ENCODE data around the gene LYSMD2. TPM values are rescaled to one million over a fixed set of nuclear protein-coding genes. Genes with fewer than 3 reads are reported as not detected.
A peak's percentile ranks its signal among the peaks of the same experiment; 100 is the strongest.

LYSMD2 gene
- total RNA-seq, 1 experiment from 2014 or later, result 22.5 TPM

- DNase-seq (ENCODE audit: extremely low read depth, low read depth), result no peak
Measured at GRCh38 chr15:51721199-51721960, 16.1 kb downstream of the LYSMD2 start.

DNA sequence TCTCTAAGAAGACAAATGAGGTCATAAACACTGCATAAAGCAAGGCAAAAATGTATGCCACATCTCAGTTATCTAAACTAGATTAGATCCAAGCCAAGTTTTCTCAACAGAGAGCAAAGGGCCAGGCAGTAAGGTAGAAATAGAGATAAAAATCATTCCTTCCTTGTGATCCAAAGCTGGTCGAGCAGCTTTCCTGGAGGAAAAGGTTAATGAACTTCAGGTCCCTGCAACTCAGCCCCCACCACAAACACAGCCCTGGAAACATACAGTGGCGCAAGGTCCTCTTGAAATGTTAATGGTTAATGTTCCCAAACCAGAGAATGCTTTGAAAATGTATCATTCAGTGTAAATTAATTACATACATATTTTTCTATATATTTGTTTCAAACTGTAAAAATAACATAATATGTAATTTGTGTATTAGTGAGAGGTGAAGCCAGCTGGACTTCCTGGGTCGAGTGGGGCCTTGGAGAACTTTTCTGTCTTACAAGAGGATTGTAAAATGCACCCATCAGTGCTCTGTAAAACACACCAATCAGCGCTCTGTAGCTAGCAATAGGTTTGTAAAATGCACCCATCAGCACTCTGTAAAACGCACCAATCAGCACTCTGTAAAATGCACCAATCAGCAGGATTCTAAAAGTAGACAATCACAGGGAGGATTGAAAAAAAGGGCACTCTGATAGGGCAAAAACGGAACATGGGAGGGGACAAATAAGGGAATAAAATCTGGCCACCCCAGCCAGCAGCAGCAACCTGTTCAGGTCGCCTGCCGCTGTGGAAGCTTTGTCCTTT is 17.1 kb downstream of the LYSMD2 start:
- DNase-seq (ENCODE audit: extremely low read depth, low read depth), result no peak

DNA sequence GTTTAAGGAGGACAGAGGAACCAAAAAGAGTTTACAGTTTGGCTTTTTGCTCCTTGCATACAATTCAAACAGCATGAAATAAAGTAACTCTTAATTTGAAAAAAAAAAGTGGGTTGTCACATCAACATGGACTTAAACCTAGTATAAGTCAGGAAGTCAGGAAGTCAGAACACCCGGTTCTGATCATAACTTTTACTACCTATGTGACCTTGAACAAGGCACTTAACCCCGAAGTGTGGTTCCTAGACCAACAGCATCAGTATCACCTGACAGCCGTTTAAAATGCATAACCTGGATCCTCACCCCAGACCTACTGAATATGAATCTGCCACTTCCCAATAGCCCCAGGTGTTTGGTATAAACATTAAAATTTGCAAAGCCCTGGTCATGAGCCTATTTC is 18.7 kb downstream of the LYSMD2 start:
- DNase-seq (ENCODE audit: extremely low read depth, low read depth), result no peak

DNA sequence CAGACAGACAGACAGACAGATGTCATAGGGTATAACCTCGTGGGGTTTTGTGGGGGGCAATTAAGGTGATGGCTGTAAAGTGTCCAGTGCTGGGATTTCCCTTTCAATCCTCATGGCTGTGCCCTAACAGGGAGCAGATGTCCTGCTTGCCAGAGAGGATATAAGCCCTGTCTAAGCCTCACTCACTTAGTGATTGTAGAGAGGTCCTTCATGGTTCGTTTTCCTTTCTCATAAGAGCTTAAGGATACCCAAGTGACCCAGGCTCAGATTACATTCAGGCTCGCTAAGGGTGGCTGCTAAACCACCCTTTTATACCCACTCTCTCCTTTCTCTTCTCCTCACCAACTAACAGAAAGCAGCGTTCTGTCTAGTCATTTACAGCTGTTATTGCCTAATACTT is 19.2 kb downstream of the LYSMD2 start:
- DNase-seq (ENCODE audit: extremely low read depth, low read depth), result no peak

DNA sequence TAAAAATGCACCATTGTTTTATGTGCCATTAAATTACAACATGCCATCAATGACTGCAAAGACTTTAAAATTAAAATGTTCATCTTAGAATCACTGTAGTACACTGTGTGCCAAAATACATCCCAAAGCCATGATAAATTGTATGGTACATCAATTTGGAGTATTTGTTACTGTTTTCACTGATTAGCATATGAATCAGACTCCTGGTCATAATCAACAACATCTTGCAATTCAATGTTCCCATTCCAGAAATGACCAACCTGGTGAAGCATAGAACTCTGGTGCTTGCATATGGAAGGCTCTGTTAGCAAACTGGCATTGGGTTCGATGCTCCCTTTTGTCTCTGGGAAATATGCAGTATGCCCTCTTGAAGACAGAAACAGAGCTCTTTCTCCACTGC is 22.5 kb downstream of the LYSMD2 start:
- DNase-seq (ENCODE audit: extremely low read depth, low read depth), result no peak

- no peak for DNase-seq (ENCODE audit: extremely low read depth, low read depth)
Measured at GRCh38 chr15:51714162-51714561, 23.3 kb downstream of the LYSMD2 start.

GRCh38 chr15:51709031-51709430 is 28.4 kb downstream of the LYSMD2 start:
- no peak for DNase-seq (ENCODE audit: extremely low read depth, low read depth)

DNA sequence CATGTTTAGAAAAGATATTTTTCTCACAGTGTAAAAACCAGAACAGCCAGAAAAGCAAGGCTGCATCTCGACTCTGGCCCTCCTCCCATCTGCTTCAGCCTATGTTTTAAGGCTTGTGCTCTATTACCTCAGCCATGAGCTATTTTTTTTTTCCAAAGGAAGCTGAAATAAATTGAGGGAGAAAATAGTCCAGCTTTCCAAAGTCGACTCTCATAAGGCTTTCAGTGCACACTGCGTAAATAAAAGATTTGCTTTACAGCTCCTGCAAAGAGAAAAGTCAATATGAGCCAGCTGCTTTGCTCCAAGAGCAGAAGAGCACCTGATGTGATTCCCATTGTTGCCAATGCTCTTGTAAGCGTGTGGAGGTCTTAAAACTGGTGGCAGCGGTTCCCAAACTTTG is 29.4 kb downstream of the LYSMD2 start:
- DNase-seq (ENCODE audit: extremely low read depth, low read depth), result no peak

- DNase-seq (ENCODE audit: extremely low read depth, low read depth), result no peak
Measured at GRCh38 chr15:51706926-51707608, 30.4 kb downstream of the LYSMD2 start.

GRCh38 chr15:51706291-51706690 is 31.2 kb downstream of the LYSMD2 start:
- no peak for DNase-seq (ENCODE audit: extremely low read depth, low read depth)

DNA sequence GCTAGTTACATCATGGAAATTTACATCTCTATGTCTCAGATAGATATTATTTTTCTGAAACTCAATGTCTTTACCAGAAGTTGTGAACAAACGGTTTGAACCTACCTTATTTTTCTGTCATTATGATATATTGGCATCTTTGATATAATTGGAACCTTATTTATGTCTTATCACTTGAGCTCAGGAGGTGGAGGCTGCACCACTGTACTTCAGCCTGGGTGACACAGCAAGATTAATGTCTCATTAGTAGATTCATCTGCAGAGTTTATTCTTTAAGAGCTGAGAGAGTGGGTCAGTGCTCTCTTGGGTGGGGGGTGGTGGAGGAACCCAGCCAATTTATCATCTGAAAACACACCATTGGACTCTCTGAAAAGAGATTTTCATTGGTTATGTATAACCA is 34.7 kb downstream of the LYSMD2 start:
- no peak for DNase-seq (ENCODE audit: extremely low read depth, low read depth)

DNA sequence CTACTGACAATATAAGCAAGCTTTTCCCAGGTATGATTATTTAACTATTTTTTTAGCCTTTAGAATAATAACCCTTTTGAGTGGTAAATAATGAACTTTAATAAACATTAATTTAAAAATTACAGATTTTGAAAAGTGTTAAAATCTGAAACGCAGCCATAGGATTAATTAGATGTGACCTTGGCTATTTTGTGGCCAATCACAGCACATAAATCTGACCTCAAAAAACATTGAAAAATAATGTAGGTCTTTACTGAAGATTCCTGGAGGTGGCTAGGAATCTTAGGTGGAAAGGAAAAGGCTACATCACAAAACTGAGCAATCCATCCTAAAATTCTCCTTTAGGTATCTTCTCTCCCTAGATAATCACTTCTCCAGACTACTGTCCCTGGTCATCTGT is 38.1 kb downstream of the LYSMD2 start:
- DNase-seq (ENCODE audit: extremely low read depth, low read depth), result no peak

- no peak for DNase-seq (ENCODE audit: extremely low read depth, low read depth)
Measured at GRCh38 chr15:51697163-51697562, 40.3 kb downstream of the LYSMD2 start.

DNA sequence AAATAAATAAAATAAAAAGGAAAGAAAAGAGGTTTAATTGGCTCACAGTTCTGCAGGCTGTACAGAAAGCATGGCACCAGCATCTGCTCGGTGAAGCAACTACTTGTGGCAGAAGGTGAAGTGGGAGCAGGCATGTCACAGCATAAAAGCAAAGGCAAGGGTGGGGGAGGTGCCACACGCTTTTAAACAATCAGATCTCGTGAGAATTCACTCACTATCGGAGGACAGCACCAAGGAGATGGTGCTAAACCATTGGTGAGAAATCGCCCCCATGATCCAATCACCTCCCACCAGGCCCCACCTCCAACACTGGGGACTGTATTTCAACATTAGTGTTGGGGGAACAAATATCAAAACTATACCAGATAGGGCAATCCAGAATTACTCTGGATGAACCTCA is 40.9 kb downstream of the LYSMD2 start:
- DNase-seq (ENCODE audit: extremely low read depth, low read depth), result no peak

GRCh38 chr15:51692154-51692553 is 45.3 kb downstream of the LYSMD2 start:
- no peak for DNase-seq (ENCODE audit: extremely low read depth, low read depth)

DNA sequence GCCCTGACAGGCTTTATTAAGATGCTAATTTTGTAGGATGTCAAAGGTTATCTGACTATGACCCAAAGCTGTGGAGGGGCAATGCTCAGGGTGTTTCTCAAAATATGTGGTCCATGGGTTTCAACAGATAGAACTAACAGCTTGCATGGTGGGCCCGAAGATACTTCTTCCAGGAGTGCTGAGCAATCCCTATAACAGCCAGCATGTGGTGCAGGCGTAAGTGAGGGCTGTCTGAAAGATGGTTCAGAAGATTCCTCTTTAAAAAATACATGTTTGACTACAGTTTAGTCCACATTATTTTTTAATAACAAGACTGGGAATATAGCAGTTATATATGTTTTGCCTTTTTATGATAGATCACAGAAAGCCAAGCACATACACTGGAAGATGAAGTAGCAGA is 48.6 kb downstream of the LYSMD2 start:
- DNase-seq (ENCODE audit: extremely low read depth, low read depth), result no peak

GRCh38 chr15:51687565-51687964 is 49.9 kb downstream of the LYSMD2 start:
- no peak for DNase-seq (ENCODE audit: extremely low read depth, low read depth)

GRCh38 chr15:51681303-51681963 is 56.0 kb downstream of the LYSMD2 start, which contains the start of gene SCG3:
Gene SCG3, plus strand, starts transcription at chr15:51681503. Its CDS starts 253 bp downstream, at chr15:51681756.
- peak; percentile 74 for DNase-seq (ENCODE audit: extremely low read depth, low read depth)

GRCh38 chr15:51680321-51680720 is 57.1 kb downstream of the LYSMD2 start:
- DNase-seq (ENCODE audit: extremely low read depth, low read depth), result no peak

DNA sequence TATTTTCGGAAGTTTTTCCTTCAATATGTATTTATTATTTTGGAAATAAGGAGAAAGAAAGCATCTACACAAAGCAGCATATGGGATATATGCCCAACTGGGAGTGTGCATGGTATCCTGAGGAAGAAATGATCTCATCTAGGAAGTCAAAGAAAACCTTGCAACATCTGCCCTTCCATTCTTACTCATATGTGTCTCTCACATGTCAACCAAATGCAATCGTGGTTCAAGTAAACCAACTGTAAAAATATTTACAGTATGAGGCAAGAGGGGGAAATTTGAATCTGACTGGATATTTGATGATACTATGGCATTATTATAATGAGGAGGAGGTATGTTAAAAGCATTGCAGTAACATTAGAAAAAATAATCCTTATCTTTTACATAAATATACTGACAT is 59.4 kb downstream of the LYSMD2 start:
- DNase-seq (ENCODE audit: extremely low read depth, low read depth), result peak; percentile 1

DNA sequence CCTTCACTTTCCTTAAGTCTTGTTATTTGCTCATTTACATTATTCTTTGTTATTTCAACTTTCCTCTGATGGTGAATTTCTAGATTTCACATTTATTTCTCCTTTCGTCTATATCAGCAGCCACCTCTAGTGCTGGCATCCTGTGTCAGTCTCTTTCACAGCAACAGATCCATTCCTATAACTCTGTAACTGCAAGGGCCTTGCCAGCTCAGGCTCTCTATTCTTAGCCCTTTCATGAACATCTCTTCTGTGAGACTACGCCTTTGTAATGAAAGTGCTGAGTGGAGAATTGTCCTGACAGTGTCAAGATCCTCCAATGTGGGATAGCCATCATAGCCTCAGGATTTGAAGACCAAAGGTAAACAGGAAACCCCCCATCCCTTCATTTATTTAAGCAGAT is 60.0 kb downstream of the LYSMD2 start:
- no peak for DNase-seq (ENCODE audit: extremely low read depth, low read depth)
